UCSD-AML1 (cell line): Measurements from ENCODE around the gene BAHD1.

Experiments used
- DNase-seq: peaks from one replicate; lab custom pipeline; 2025; ENCODE audit not compliant: unreplicated experiment; lab: John Stamatoyannopoulos, UW

BAHD1 gene

DNA sequence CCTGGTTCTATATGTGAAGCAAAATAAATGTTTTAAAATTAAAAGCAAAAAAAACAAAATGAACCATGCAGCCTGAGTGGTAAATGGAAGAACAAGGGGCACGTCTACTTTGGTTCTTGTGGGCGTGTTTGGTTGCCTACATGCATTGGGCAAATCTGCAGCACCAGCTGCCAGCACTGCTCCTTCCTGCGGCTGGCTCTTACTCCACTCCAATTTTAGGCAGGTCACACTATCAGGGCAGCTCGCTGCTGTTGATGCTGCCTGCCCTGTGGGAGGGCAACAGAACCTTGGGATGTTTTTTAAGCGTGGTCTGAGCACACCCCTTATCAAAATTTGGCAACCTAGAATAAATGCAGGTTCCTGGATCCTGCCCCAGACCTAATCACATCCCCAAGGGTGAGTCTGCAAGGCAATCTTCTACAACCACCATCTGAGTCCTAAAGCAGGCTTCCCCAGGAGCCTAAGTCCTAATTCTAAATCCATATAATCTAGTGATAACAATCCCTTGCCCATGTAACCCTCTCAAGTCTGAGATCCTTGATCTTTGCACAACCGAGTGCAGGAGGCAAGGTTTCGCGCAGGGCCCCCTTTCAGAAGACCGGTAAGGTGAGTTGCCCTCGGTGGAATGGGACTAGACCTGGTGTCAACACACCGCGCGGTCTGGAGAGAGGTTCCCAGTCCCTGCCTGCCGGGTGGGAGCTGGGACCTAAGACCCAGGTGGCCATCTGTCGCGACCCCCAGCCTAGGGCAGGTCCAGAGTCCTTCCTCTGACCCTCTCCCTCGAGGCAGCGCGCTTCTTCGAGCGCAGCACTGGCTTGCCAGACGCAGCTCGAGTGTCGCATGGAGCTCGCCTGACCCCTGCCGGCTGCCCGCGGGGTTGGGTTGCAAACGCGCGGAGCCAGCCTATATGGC is 19.3 kb upstream of the BAHD1 start:
- DNase-seq: peak; percentile 83

DNA sequence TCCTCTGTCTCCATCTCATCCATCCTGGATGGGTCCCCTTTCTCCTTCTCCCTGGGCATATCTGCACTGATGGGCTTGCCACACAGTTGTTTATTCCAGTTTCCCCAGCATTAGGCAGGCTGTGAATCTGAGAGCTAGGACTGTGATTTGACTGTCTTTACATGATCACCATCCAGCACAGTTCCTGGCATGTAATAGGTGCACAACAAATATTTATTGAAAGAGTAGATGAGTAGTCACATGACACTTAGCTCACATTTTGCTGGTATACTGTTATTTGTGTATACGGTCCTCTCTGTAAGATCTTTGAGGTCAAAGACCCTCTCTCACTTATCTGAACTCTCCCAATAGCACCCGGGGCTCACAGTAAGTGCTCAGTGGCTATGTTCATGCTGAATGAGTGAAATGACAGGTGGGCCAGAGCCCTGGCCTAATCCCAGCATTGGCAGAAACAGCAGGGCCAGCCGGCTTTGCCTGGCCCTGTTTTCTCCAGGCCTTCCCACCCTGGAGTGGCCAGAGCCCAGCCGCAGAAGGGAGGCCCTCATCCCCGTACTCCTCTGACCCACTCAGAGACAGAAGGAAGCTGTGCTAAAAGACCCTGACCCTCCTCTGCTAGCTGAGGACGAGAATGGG is 16.2 kb upstream of the BAHD1 start:
- no peak for DNase-seq

DNA sequence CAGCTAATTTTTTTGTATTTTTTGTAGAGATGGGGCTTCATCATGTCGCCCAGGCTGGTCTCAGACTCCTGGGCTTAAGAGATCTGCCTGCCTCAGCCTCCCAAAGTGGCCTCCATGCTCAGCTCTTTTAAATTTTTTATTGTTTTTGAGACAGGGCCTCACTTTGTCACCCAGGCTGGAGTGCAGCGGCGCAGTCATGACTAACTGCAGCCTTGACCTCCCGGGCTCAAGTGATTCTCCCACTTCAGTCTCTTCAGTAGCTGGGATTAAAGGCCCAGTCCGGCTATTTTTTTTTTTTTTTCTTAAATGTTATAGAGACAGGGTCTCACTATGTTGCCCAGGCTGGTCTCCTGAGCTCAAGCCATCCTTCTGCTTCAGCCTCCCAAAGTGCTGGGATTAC is 15.1 kb upstream of the BAHD1 start:
- DNase-seq: no peak

DNA sequence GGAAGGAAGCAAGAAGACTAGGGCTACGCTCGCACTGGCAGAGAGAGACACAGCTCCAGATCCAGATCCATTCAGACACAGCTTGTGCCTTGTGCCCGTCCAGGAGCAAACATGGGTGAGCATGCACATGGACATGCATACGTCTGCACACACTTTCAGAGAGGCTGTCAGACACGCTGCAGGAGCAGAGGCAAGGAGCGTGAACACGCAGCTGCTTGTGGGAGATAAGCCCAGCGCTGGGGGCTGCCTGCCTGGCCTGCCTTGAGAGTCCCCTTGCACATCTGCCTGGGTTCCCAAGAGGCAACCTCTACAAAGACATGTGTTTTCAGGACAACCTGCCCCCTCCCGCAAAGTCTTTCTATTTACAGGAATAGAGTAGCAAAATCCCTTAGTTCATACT is 13.6 kb upstream of the BAHD1 start:
- DNase-seq: no peak

DNA sequence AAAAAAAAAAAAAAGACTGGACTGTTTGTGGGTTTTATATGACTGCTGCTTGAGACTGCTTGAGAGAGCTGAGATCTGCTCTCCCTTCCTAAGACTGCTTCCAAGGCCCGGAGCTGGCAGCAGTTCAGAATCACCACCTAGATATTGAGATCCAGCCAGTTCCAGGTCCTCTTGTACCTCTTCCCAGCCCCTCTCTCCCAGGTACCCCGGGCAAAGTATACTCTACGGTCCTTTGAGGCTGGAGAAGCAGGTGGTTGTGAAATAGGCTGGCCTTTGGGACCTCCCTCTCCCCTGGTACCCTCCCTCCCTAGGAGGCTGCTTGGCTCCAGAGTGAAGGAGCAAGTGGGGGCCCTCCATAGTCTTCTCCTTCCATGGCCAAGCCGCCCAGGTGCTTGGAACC is 12.6 kb upstream of the BAHD1 start:
- DNase-seq: no peak

DNA sequence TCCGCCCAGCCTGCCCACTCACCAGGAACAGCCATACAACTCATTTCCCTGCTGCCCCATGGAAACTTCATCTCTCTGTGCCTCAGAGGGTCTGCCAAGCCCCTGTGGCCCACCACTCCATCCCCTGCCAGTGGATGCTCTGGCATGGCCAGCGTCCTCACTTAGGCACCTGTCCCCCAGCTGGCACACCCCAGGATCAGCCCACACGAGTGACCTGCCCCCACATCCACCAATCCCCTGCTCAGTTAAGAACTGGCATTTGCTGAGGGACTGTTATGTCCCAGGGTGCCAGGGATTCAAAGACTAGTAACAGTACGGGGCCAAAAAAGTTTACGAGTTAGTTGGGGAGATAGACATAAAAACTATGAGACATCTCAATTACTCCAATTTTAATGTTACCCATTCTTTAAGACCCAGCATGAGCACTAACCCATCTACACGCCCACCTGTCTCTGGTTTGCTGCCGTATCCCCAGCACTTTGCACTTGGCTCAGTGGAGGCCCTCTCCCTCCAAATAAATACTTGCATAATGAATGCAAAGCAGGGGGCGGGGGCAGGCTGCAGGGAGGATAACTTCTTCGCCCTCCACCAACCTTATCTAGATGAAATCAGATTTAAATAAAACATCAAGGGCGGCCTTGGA is 11.6 kb upstream of the BAHD1 start:
- no peak for DNase-seq

DNA sequence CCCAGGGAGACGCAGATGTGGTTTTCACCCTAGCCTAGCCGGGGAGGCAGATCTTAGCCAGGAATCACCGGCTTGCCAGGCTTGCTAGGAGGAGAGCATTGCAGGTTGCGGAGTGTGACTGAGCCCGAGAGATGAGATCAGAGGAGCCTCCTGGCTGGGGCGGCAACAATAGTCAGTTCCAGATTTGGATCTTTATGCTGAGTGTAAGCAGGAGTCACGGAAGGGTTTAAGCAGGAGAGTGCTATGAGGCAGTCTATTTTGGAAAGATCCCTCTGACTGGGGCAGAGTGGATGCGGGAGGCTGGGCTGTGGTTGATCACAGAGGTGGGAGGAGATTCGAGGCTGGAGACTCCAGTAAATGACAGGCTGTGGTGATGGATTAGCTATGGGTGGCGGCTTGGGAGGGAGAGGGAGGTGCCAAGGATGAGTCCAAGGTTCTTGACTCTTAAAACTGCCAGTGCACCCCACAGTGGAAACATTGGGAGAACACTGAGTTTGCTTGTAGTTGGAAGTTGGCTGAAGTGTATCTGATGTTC is 10.4 kb upstream of the BAHD1 start:
- DNase-seq: no peak

DNA sequence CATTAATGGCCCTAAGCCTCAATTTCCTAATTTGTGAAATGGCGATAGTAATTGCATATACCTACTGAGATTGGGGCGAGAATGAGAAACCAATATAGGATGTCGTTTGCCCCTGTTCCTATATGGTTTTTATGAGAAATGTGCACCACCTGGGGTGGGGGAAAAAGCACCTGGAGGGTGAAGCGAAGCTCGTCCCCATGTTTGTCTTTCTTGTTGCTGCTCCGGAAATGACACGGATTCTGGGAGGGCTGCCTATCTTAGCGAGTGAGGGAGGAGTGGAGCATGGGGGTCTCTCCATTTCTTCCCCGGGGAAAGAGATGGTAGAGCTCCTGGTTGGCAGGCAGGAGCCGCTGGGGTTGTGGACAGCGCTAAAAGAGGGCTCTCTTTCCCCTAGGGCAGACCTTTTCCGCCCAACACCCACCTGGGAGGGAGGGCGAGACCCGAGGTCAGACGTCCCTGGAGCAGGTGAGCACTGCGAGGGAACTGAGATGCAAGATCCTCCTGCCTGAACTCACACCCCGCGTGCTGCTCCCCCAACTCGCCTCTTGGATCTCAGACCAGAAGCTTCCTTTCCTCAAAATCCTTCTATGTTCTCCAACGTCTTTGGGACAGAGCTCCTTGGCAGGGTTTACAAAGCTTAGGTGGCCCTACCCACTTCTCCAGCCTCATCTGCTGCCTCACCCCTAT is 5.6 kb upstream of the BAHD1 start:
- DNase-seq: no peak

DNA sequence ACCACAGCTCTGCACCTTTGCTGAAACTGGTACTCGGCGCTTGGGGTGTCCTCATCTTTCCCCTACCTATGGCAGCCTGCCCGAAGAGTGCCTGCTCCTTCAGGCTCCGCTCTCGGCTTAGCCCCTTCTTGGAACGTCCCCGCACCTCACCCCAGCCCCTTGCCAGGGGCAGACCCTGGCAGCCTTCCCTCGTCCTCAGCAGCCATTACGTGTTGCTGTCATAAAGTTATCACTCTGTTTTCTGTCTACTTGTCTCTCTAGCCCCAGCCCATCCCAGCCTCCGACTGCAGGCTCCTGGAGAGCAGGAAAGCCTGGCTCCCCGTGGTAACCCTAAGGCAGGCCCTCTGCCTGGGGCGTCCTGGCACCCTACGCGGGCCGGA is 5.1 kb upstream of the BAHD1 start:
- DNase-seq: no peak

DNA sequence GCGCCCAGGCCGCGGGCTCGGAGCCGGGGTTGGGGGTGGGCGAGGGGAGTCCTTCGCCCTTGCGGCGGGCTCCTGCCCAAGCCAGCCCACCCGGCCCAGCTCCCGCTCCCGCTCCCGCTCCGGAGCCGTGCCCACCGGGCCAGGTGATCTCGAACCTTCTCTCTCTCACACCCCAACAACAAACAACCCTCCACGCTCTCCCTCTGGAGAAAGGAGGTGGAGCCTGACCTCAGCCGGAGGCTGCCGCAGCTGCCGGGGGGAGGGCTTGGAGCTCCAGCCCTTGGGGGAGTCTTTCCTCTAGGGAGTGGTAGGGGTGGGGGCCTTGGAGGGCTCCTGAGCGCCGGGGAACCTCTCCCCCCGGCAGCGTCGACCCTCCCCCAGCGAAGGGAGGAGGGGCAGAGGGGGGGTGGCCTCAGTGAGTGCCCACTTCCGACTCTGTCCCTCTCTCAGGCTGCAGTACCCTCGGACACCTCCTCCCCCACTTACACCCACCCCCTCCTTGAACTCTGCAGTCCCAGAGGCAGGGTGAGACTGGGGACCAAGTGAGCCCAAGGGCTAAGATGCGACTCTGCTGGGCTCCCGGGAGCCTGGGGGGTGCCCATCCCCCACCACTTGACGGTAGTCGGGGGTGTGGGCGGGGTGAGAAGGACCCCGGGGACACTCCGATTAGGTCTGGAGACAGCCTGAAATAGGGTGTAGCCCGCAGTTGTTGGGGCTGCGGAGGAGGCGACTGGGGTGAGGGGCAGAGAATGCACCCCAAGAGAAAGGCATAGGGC is 4.4 kb upstream of the BAHD1 start:
- no peak for DNase-seq

DNA sequence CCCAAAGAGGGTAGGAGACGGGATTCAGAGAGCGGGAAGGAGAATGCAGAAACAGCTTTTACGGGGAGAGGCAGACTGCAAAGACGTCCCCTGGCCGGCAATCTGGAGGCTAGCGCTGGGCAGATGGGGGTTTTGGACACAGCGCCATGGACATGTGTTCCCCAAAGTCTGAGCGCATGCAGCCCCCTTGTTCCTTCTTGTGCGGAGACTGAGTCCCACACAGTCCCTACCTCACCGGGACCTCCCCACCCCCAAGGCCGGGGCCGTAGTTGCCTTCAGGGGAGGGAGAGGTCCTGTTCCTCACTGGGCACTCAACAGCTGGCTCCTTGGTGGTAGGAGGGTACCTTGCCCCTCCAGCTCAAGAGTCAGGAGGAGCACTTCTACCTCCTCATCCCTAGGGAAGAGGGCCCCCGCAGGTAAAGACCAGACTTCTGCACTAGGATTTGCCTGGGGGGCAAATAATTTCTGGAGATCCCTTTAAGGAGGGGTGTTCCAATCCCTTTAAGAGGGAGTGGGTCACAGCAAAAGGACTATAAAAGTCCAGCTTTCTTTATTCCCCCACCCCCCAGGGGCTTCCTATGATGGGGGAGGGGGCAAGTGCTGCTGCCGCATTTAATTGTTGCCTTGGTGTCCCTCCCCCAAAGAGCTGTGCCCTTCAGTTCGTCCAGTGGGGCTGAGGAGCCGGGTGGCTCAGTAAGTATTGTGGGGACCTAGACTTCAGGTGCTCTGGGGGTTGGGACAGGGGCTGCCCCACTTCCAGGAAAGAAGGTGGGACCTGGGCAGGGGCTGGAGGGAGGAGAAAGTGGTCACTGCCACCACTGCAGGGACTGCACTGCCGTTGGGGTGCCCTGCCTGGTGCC is 3.6 kb upstream of the BAHD1 start:
- DNase-seq: no peak

DNA sequence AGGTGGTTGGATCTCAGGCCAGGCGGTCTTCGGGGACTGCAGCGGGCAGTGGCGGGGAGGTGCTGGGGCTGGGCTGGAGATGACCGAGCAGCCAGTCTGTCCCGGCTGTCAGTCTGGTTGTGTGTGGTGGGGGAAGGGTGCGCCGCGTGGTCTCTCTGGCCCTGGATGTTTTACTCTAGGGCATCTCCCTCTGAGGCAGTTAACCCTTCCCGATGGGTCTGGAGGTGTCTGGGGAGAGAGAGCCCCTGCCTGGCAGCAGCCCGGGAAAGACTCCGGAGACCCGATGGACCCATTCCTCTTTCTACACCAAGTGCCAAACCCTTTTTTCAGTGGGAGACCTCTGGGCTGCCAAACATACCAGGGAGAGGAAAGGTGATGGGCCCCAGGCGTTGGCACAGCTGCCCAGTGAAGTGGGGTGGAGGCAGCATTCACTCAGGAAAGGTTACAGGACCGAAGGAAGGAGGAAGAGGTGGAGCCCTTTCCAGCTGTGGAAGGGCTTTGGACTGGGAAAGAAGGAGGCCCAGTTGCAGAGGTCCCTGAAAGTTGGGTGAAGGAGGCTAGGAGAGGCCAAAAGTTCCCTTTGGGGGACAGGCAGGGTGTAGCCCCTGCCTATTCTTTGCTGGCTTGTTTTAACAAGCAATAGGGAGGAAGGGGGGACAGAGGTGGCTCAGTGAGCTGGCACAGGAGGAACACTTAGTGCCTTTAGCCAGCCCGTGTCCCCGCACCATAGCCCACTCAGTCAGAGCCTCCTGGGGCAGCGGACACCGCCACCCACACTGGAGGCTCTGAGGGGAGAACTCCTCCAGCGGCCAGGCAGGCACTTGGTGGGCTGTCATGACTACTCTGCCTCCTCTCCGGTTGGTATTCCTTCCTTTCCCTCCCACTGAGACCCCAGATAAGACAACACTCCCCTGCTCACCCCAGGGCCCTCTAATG is 2.7 kb upstream of the BAHD1 start:
- DNase-seq: no peak

DNA sequence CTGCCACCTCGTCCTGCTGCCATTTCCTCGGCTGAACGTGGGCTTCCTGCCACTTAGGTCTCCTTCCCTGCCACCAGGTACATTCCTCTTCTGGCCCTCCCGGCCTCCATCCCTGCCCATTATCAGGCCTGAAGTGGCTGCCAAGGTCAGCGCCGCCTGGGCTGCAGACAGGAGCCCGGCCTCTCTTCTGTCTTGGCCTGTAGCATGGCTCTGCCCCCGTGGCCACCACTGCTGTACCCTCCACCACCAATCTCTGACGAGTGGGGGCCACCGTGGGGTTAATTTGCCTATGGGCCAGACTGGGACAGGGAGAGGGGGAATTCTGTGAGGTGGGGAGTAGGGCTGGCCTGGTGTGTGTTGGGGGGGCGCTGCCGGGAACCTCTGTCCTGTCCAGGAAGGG is 2.0 kb upstream of the BAHD1 start:
- DNase-seq: no peak

DNA sequence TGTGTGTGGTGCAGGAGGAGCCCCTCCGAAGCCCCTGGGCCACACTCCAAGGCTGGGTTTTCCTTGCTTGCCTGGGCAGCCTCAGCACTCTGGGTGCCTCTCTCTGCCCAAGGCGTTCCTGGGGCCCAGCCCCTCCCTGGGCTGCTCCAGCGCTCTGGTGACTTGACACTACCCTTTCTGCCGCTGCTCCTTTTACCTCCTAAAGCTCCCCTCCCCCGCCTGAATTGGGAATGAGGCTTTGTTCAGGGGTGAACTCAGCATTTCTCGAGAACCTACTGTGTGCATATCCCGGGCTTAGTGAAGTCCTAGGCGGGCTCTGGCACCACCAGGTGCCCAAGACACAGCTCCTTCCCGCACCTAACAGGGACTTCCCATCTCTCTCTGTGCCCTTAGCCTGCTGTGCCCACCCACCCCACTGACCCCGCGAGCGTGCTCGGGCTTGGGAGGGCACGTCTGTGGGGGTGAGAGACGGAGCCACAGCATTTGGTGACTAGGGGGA is 1.2 kb upstream of the BAHD1 start:
- no peak for DNase-seq

DNA sequence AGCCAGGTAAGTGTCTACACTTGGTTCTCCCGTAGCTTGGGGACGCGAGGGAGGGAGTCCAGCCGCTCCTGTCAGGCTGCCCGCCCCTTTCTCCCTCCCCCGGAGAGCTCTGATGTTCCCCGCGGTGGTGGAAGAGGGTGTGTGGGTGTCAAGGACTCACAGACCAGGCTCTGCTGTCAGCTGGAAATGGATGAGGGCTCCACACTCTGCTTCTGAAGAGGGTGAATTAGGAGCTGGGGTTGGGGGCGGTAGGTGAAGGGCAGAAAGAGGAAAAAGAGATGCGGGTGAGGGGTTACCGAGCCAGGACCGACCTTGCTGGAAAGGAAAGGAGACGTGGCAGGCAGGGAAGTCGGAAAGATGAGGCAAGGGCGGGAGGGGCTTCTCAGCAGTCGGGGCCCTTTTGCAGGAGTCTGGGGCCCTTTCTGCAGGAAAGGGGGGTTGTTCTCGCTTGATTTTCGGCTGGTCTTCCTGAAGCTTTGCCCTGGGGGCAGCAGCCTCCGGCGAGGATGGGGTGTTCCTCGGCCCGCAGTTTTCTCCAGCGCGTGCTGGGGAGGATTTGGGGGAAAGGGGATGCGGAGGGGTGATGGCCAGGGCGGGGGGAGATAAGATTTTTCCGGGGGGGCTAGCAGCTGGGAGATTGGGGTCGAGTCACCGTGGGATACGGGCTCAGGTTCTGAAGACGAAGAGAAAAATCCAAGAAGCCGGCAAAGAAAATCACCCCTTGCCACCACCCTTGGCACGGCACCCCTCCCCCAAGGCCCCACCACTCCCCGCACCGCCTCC is 602 bp upstream of the BAHD1 start:
- DNase-seq: peak; percentile 42

DNA sequence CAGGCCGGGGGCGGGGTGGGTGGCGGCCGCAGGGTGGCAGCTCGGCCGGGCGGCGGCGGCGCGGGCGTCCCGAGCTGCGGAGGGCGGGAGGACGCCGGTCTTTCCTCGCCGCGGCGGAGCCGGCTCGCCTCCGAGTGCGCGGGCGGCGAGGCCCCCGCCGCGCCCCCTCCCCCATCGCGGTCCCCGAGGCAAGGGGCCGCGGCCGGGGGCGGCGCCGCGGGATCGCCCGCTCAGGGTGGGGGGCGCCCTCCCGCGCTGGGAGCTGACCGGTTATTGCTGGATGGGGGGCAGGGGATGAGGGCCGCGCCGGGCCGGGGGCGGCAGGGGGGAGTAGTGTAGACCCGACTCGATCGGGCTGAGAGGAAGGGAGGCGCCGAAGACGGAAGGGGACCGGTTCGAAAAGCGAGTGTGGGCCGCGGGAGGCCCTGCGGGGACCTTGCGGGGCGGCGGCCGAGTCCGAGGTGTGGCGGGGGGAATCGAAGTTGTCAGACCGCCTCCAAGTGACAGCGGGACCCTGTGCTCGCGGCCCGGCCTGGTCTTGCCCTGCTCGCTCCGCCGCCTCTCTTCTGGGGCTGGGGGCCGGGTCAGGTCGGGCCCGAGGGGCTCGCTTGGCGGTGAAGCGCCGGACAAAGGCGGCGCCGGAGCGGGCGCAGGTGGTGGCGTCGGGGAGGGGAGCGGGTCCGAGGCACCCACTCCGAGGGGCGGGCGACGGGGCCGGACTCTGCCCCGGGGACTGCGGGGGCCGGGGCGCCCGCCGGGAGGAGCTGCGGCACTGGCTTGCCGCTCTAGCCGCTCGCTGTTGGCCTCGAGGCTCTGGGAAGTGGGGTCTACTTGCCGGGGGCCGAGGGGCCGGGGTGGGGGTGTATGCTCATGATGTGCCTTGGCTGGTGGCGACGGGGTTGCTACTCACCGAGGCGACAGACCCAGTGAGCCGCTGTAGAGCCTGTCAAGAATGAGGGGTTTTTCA is 1.1 kb downstream of the BAHD1 start:
- DNase-seq: peak; percentile 30
